ENCODE measurements around the gene CCDC18.

DNA sequence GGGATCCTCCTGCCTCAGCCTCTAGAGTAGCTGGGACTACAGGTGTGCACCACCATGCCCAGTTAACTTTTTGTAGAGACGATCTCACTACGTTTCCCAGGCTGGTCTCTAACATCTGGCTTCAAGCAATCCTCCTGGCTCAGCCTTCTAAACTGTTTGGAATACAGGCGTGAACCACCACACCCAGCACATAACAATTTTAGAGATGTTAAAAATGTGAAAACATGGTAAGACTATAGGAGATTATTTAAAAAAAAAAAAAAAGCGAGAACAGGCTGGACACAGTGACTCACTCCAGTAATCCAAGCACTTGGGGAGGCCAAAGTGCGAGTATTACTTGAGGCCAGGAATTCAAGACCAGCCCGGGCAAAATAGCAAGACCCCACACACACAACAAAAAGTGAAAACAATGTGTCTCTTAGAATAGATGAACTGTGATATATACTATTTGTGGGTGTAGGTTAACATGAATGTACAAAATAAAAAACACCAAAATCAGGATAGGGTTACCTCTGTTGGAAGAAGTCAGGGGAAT, 19.6 kb downstream of the CCDC18 start:
- TF ChIP-seq, protein P1, sequence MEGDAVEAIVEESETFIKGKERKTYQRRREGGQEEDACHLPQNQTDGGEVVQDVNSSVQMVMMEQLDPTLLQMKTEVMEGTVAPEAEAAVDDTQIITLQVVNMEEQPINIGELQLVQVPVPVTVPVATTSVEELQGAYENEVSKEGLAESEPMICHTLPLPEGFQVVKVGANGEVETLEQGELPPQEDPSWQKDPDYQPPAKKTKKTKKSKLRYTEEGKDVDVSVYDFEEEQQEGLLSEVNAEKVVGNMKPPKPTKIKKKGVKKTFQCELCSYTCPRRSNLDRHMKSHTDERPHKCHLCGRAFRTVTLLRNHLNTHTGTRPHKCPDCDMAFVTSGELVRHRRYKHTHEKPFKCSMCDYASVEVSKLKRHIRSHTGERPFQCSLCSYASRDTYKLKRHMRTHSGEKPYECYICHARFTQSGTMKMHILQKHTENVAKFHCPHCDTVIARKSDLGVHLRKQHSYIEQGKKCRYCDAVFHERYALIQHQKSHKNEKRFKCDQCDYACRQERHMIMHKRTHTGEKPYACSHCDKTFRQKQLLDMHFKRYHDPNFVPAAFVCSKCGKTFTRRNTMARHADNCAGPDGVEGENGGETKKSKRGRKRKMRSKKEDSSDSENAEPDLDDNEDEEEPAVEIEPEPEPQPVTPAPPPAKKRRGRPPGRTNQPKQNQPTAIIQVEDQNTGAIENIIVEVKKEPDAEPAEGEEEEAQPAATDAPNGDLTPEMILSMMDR (conservative IDR thresholded peaks at IDR 0.05; ENCODE audit: low read length): no peak
- no peak for TF ChIP-seq EZH2phosphoT487 (IDR thresholded peaks at IDR 0.05; ENCODE audit: borderline replicate concordance, low read depth, low read length)

Measured in OCI-LY7 (cell line).